ENCODE results near the gene C4A.

DNA sequence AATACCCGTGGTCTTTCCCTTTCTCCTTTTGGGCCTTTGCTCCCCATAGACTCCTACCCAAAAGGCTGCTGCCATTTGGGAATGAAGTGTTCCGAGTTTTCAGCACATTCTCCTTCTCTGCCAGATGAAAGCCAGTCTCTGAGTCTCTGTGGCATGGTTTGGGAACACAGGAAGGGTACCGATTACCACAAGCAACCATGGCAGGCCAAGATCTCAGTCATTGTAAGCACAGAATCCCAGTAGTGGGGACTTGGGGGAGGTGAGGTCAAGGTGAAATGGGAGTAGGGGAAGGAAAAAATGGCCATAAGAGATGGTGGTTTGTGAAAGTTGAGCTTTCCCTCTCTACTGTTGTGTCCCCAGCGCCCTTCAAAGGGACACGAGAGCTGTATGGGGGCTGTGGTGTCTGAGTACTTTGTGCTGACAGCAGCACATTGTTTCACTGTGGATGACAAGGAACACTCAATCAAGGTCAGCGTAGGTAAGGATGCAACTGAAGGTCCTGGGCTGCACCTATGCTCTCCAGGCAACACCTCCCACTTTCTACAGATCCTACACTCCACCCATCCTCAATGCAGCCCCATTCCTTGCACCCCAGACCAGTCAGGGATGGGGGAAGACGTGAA lies 31.8 kb upstream of the C4A start:
- no peak for TF ChIP-seq HMG20A (CRISPR knock-in tag; IDR thresholded peaks at IDR 0.05; ENCODE audit: borderline replicate concordance)
- no peak for TF ChIP-seq HNRNPUL1 (IDR thresholded peaks at IDR 0.05; ENCODE audit: low read depth, low read length)
- no peak for TF ChIP-seq ATF7 (IDR thresholded peaks at IDR 0.05)
- TF ChIP-seq ATF7 (CRISPR knock-in tag; IDR thresholded peaks at IDR 0.05), result no peak
- TF ChIP-seq, protein P1, sequence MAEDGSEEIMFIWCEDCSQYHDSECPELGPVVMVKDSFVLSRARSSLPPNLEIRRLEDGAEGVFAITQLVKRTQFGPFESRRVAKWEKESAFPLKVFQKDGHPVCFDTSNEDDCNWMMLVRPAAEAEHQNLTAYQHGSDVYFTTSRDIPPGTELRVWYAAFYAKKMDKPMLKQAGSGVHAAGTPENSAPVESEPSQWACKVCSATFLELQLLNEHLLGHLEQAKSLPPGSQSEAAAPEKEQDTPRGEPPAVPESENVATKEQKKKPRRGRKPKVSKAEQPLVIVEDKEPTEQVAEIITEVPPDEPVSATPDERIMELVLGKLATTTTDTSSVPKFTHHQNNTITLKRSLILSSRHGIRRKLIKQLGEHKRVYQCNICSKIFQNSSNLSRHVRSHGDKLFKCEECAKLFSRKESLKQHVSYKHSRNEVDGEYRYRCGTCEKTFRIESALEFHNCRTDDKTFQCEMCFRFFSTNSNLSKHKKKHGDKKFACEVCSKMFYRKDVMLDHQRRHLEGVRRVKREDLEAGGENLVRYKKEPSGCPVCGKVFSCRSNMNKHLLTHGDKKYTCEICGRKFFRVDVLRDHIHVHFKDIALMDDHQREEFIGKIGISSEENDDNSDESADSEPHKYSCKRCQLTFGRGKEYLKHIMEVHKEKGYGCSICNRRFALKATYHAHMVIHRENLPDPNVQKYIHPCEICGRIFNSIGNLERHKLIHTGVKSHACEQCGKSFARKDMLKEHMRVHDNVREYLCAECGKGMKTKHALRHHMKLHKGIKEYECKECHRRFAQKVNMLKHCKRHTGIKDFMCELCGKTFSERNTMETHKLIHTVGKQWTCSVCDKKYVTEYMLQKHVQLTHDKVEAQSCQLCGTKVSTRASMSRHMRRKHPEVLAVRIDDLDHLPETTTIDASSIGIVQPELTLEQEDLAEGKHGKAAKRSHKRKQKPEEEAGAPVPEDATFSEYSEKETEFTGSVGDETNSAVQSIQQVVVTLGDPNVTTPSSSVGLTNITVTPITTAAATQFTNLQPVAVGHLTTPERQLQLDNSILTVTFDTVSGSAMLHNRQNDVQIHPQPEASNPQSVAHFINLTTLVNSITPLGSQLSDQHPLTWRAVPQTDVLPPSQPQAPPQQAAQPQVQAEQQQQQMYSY (CRISPR knock-in tag; IDR thresholded peaks at IDR 0.05), result no peak
- no peak for TF ChIP-seq ZNF562 (CRISPR knock-in tag; IDR thresholded peaks at IDR 0.05; ENCODE audit: borderline replicate concordance)
- TF ChIP-seq ZMYM3 (CRISPR knock-in tag; IDR thresholded peaks at IDR 0.05), result no peak
- TF ChIP-seq, protein P2, sequence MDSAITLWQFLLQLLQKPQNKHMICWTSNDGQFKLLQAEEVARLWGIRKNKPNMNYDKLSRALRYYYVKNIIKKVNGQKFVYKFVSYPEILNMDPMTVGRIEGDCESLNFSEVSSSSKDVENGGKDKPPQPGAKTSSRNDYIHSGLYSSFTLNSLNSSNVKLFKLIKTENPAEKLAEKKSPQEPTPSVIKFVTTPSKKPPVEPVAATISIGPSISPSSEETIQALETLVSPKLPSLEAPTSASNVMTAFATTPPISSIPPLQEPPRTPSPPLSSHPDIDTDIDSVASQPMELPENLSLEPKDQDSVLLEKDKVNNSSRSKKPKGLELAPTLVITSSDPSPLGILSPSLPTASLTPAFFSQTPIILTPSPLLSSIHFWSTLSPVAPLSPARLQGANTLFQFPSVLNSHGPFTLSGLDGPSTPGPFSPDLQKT (CRISPR knock-in tag; IDR thresholded peaks at IDR 0.05; ENCODE audit: borderline replicate concordance), result no peak
- TF ChIP-seq CTCF (CRISPR knock-in tag; IDR thresholded peaks at IDR 0.05), result no peak
- no peak for TF ChIP-seq TFAP4 (IDR thresholded peaks at IDR 0.05; ENCODE audit: borderline replicate concordance, low read depth)
- TF ChIP-seq SMARCE1 (IDR thresholded peaks at IDR 0.05; ENCODE audit: borderline replicate concordance), result no peak
- TF ChIP-seq ZFX (CRISPR knock-in tag; IDR thresholded peaks at IDR 0.05; ENCODE audit: low read depth), result no peak
- no peak for TF ChIP-seq ZMYM2 (CRISPR knock-in tag; IDR thresholded peaks at IDR 0.05)
- no peak for TF ChIP-seq EHMT2 (IDR thresholded peaks at IDR 0.05; ENCODE audit: borderline replicate concordance, low read depth, low read length)
- TF ChIP-seq EP300 (IDR thresholded peaks at IDR 0.05; ENCODE audit: low read depth in 2 of 2, low read length in 2 of 2), result no peak
- no peak for TF ChIP-seq EP300 (CRISPR knock-in tag; IDR thresholded peaks at IDR 0.05; ENCODE audit: borderline replicate concordance)

Measured in HepG2 (cell line).